ENCODE data around the gene PGM5.

PGM5 gene

DNA sequence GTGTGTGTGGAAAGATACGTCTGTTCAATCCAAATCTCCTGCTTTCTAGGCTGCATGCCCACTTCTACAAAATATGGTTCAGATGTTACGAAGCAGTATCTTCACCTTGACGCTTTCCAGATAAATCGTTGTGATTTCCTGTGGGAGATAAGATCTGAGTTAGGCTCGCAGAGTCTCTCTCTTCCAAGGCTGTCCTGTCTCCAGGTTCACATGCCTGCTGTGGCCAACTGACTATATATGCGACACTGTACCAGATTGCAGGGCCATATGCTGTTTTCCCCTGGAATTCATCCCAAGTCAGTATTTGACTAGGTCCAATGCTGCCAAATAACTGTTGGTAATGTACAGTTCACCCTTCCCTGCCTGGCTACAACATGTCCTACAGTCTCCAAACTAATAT, 136.4 kb downstream of the PGM5 start:
- no peak overlapping the region for H3K4me3 ChIP-seq (ENCODE audit: low read depth, low read length)
- DNase-seq (ENCODE audit: low read depth), result no peak
- TF ChIP-seq CTCF (IDR thresholded peaks at IDR 0.05; ENCODE audit: low read depth, low read length) (no peak), MYC (IDR thresholded peaks at IDR 0.05; ENCODE audit: low read depth, low read length) (no peak), POLR2A (IDR thresholded peaks at IDR 0.05; ENCODE audit: extremely low read depth, insufficient read length) (no peak)
- TF ChIP-seq, protein P1, sequence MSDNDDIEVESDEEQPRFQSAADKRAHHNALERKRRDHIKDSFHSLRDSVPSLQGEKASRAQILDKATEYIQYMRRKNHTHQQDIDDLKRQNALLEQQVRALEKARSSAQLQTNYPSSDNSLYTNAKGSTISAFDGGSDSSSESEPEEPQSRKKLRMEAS (IDR thresholded peaks at IDR 0.05; ENCODE audit: low read depth, low read length), result no peak

DNA sequence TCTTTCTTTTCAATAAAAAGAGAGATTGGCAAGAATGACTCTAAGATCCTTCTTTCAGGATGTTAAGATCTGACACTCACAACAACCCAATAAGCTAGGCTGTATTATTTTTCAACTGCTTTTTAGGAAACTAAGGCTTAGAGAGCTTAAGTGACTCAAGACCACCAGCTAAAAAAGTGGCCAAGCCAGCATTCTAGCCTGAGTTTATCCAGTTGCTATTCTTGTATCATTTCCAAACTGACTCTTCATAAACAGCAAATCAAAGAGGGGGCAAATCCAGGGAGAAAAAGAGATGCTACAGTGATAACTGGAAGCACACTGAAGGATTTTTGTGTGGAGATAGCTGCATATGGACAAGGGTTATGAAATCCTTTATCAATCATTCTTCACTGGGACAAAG, 137.1 kb downstream of the PGM5 start:
- DNase-seq (ENCODE audit: low read depth), result no peak
- TF ChIP-seq POLR2A (IDR thresholded peaks at IDR 0.05; ENCODE audit: extremely low read depth, insufficient read length), result no peak
- TF ChIP-seq CTCF (IDR thresholded peaks at IDR 0.05; ENCODE audit: low read depth, low read length), result no peak
- TF ChIP-seq, protein P1 (IDR thresholded peaks at IDR 0.05; ENCODE audit: low read depth, low read length), result no peak
- TF ChIP-seq MYC (IDR thresholded peaks at IDR 0.05; ENCODE audit: low read depth, low read length), result no peak
- no peak overlapping the region for H3K4me3 ChIP-seq (ENCODE audit: low read depth, low read length)

DNA sequence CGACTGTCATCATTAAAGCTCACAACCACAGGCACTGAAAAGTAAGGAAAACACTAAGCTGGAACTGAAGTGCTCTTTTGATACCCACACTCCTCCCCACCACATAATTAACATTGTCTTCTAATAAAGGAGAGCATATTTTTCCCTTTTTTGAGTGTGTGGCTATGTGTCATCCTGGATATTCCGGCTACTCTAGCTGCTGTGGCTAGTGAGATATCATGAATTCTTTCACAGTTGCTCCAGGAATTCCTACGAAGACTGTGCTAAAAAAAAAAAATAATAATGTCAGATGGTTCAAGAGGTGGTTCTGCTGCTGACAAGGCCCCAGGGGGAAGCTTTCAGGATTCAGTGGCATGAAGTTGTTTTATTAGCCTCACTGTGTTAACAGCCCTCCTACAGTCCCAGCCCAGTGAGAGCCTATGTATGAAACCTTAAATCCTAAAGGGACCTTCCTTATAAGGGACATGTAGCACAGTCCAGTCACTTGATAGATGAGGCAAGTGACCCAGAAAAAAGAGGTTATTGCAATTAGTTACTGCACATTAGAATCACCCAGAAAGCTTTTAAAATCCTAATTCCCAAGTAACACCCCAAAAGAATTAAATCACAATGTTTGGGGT, 137.7 kb downstream of the PGM5 start:
- no peak for DNase-seq (ENCODE audit: low read depth)
- TF ChIP-seq POLR2A (IDR thresholded peaks at IDR 0.05; ENCODE audit: extremely low read depth, insufficient read length) (no peak), MYC (IDR thresholded peaks at IDR 0.05; ENCODE audit: low read depth, low read length) (no peak), CTCF (IDR thresholded peaks at IDR 0.05; ENCODE audit: low read depth, low read length) (no peak)
- TF ChIP-seq, protein P1 (IDR thresholded peaks at IDR 0.05; ENCODE audit: low read depth, low read length), result no peak

GRCh38 chr9:68495247-68495646, 138.8 kb downstream of the PGM5 start:
- TF ChIP-seq, protein P1 (IDR thresholded peaks at IDR 0.05; ENCODE audit: low read depth, low read length), result no peak
- TF ChIP-seq MYC (IDR thresholded peaks at IDR 0.05; ENCODE audit: low read depth, low read length), result no peak
- TF ChIP-seq CTCF (IDR thresholded peaks at IDR 0.05; ENCODE audit: low read depth, low read length), result no peak
- TF ChIP-seq POLR2A (IDR thresholded peaks at IDR 0.05; ENCODE audit: extremely low read depth, insufficient read length), result no peak
- DNase-seq (ENCODE audit: low read depth), result no peak
- no peak overlapping the region for H3K4me3 ChIP-seq (ENCODE audit: low read depth, low read length)

More for the DNA sequence above, 137.7 kb downstream of the PGM5 start:
- H3K4me3 ChIP-seq (ENCODE audit: low read depth, low read length), result no peak overlapping the region

DNA sequence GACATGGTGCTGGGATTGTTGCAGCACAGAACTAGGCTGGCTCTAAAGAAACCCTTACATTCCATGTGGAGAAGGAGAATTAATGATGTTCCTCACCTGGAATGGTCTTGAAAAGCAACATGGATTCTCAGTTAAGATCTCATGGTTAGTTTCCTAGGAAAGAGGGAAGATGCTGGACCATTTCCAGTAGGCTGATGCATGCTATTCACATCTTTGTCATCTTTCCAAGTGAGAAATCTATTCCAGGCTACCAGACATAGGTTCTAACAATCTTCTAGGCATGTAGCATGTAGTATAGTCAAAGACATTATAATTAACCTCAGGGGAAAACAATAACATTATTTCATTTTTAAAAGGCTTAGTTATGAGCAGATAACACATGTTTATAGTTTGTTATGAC, 139.9 kb downstream of the PGM5 start:
- DNase-seq (ENCODE audit: low read depth), result no peak
- no peak overlapping the region for H3K4me3 ChIP-seq (ENCODE audit: low read depth, low read length)
- no peak for TF ChIP-seq POLR2A (IDR thresholded peaks at IDR 0.05; ENCODE audit: extremely low read depth, insufficient read length)
- TF ChIP-seq, protein P1 (IDR thresholded peaks at IDR 0.05; ENCODE audit: low read depth, low read length), result no peak
- TF ChIP-seq CTCF (IDR thresholded peaks at IDR 0.05; ENCODE audit: low read depth, low read length), result no peak
- no peak for TF ChIP-seq MYC (IDR thresholded peaks at IDR 0.05; ENCODE audit: low read depth, low read length)
